AG09319 (cell line): ENCODE measurements around the gene NFKBIA.

Source experiments
- DNase-seq: peaks from one replicate; pipeline ENCODE4 v3.0.0-alpha.2; 2010; ENCODE audit warnings: low read depth; ENCODE audit errors: extremely low read depth
- CTCF ChIP-seq: IDR thresholded peaks from 2 replicates; pipeline ENCODE4 v1.5.1; 2011; ENCODE audit warnings: low read depth, mild to moderate bottlenecking, inconsistent platforms, low read length, moderate library complexity

The NFKBIA gene

GRCh38 chr14:35368583-35369392 is 35.8 kb downstream of the NFKBIA start:
- DNase-seq: no peak

GRCh38 chr14:35368139-35368460 is 36.4 kb downstream of the NFKBIA start:
- TF ChIP-seq CTCF: no peak

More at GRCh38 chr14:35368583-35369392, 35.8 kb downstream of the NFKBIA start:
- no peak for TF ChIP-seq CTCF

GRCh38 chr14:35367056-35367372 is 37.5 kb downstream of the NFKBIA start:
- no peak for DNase-seq
- no peak for TF ChIP-seq CTCF

More at GRCh38 chr14:35368139-35368460, 36.4 kb downstream of the NFKBIA start:
- no peak for DNase-seq

GRCh38 chr14:35366521-35366976 is 38.0 kb downstream of the NFKBIA start:
- no peak for DNase-seq
- no peak for TF ChIP-seq CTCF

- DNase-seq: no peak
- TF ChIP-seq CTCF: no peak
Measured at GRCh38 chr14:35366056-35366451, 38.5 kb downstream of the NFKBIA start.

GRCh38 chr14:35365130-35366055 is 39.2 kb downstream of the NFKBIA start:
- no peak for DNase-seq
- TF ChIP-seq CTCF: no peak

GRCh38 chr14:35362911-35363374 is 41.6 kb downstream of the NFKBIA start:
- TF ChIP-seq CTCF: no peak

More at GRCh38 chr14:35362911-35363374, 41.6 kb downstream of the NFKBIA start:
- DNase-seq: no peak
